ENCODE data around the gene XAGE3.

GRCh38 chrX:52870046-52870445 is 2.2 kb upstream of the XAGE3 start:
- TF ChIP-seq CTCF (IDR thresholded peaks at IDR 0.05) (no peak), EZH2 (IDR thresholded peaks at IDR 0.05; ENCODE audit: borderline replicate concordance, insufficient read depth, low read depth, low read length, poor library complexity, severe bottlenecking) (no peak)
